Germinal center (tissue), 1 donor: Measurements from ENCODE around the gene SERTM2.
"Not testable (repeated sequence)": the region's sequence is repeated elsewhere in the genome, so short reads cannot be mapped to it uniquely, and the experiment has no call there.

Experiments used
- DNase-seq: peaks from one replicate; pipeline ENCODE4 v3.0.0; 2012; ENCODE audit warnings: mixed read lengths, low spot score

Gene SERTM2

GRCh38 chrX:111511477-111511876, at the start of gene SERTM2:
TSS of gene SERTM2 (plus strand) at chrX:111511645. CDS start at chrX:111518858, 7,213 bp downstream.
- no peak for DNase-seq

DNA sequence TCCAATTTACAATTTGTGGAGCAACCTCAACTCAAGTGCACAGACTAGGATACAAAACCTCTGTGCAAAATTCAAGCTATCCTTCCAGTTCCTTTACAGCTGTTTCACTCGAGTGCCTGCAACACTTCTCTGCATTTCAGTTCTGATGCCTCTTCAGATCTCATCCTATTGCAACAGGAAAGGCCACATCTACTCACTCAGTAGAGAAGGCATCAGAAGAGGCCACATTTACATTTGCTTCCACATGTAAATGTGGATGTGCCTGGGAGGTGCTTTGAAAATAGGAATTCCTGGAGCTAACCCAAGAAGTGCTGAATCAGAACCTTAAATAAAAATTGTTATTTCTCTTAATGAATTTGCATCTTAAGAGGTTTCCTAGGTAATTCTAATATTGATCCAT, 45.8 kb upstream of the SERTM2 start:
- DNase-seq: no peak

DNA sequence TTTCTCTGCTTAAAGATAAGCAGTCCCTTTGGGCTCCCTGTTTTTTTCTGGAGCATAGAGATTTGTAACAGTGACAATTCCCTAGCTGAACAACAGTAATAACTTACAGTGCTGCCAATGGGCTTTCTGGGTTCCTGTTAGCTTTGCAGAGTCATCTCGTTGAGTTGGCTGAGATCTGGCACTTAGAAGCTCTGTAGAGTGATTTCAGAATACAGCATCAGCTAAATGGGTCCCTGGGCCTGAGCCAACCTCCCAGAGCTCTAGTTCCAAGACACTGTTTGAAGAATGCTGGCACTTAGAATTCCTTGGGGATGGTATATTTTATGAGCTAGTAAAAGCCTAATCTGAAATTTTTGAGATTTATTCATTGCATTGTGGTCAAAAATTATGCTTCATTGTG, 43.5 kb upstream of the SERTM2 start:
- no peak for DNase-seq

GRCh38 chrX:111470681-111471403, 40.6 kb upstream of the SERTM2 start:
- no peak for DNase-seq

GRCh38 chrX:111481896-111482295, 29.5 kb upstream of the SERTM2 start:
- DNase-seq: no peak

GRCh38 chrX:111483135-111483534, 28.3 kb upstream of the SERTM2 start:
- DNase-seq: no peak

DNA sequence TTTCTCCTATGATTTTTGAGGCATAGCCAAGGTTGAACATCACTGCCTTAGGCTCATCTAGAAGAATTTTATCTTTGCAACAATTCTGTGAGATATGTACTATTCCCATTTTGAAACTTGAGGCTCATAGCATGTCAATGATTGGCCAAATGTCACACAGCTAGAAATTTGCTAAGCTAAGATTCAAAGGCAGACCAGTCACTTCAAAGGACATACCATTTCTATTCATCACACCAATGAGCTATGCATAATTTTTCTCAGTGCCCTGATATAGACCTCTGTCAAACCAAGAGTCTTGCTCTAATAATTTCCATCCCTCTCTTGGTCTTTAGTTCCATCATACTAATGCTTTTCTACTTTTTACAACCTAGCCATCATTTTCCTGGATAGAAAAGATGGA, 27.6 kb upstream of the SERTM2 start:
- no peak for DNase-seq

DNA sequence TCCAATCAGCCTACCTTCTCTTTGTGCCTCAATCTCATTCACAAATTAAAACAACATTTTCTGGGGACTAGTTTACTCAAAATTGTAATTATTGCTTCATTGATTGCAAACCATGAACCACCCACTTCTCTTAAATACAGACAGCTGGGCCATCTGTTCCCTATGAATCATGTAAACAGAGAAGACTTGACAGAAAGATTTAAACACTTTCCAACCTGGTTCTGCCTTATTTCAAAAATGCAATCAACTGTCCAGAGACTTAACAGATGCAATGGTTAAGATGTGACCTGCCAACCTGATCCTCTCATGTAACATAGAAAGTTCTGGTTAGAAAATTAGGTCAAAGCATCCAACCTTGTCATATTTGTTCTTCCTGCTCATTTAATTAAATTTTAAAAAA, 20.8 kb upstream of the SERTM2 start:
- no peak for DNase-seq

DNA sequence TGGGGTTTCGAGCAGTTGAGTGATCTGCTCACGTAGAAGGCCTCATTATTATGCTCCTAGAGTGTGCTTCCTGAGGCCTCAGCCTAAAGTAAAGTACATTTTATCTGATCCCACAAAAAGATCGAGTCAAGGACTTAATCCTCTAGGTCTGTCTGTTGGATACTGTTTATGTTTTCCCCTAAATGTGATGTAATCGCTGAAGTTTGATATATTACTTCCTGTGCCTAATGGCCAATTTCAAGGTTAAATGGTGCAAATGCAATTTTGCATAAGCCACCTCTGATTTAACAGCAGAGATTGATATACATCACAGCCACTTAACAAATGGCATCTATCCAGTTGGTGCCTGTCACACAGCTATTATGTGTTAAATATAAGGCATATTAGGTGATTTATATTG, 19.4 kb upstream of the SERTM2 start:
- DNase-seq: no peak

DNA sequence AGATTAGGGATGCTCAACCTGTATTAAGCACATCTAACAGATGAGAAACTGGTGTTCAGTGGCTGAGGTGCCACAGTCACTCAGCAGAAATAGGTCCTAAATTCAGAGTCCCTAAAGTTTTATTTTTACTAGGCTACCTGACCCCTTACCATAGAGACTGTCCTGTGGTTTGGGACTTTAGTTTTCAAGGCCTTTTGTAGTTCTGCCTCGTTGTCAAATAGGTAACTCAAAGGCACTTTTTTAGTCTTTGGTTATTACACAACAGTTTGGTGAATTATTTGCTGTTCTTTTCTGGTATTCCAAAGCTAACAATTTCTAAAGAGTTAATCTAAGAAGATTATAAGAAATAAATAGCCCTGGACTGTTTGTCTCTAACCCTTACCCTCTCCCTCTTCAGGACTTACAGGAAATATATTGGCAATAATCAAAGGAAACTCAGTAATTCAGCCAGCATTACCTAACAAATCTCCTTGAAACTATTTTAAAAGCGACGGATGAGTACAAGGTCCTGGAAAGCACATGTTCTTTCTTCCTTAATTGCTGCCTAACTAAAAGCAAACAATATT, 12.8 kb upstream of the SERTM2 start:
- DNase-seq: no peak

DNA sequence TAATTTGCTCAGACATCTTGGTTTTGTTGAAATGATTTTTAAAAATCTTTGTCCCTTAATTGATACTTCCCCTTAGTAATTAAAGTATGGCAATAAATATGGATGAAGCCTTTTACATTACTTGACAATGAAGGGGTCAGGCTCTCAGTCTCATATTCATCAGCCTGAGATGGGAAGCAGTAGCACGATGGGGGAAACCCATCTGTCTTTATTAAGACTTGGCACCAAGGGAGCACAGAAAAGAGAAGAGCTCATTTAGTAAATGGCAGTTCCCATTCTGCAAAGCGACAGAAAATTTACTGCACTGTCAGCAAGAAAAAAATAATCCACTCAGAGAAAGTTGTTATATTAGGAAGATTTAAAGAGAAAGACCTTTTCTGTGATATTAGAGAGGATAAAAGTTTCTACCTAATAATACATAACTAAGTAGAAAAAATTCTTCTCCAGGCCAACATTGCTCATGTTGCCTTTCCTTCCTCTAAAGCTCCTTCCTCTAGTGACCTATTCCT, 7.9 kb upstream of the SERTM2 start:
- no peak for DNase-seq

DNA sequence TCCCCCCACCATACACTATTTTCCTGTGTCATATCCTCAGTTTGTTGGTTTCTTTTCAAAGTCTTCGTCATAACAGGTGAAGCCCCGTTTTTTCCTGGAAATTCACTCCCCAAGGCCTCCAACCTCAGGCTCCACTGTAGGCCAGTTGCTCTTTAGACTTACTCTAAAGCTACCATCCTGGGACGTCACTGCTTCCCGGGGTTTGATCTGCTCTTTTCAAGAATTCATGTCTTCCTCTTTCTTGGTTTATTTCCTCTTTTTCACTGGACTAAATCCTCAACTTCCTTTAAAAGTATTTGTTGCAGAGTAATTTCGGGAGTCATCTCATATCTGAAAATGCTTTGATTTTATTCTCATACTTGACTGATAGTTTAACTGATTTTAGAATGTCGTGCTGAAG, 6.5 kb upstream of the SERTM2 start:
- no peak for DNase-seq

DNA sequence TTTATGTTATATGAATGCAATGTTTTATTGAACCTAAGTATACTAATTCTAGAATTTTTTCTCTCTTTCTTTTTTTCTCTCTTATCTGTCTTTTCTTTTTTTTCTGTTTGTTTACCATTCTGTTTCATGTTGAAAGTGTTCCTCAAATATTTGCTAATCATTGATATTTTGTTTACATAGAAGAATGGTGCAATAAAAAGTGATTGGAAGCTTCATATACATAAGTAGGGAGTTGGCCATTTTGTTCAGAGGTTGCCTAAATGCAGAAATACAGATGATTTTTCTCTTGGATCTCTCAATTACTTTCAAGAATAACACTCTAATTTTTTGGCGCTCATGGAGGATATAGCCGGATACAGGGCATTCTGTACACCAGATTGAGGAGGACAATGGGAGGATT, 5.7 kb upstream of the SERTM2 start:
- no peak for DNase-seq

- no peak for DNase-seq
These were observed 4.6 kb upstream of the SERTM2 start for GRCh38 chrX:111506826-111507225.

DNA sequence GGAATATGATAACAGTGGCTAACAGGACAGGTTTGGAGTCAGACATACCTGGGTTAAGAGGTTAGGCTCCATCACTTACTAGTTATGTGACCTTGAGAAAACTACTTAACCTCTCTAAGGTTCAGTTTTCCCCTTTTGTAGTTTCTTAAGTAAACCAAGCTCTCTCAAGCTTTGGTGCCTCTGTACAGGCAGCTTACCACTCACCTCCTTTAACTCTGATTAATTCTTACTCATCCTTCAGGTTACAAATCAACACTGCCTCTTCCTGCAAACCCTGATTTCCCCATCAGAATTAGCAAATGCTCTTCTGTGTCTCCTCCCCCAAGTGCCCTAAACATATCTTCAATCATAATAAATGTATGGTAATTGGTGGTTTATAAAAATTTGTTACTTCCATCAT, 3.5 kb upstream of the SERTM2 start:
- DNase-seq: no peak

GRCh38 chrX:111515298-111515697, 3.9 kb downstream of the SERTM2 start:
- DNase-seq: no peak

GRCh38 chrX:111518667-111519066, 7.2 kb downstream of the SERTM2 start:
- no peak for DNase-seq

DNA sequence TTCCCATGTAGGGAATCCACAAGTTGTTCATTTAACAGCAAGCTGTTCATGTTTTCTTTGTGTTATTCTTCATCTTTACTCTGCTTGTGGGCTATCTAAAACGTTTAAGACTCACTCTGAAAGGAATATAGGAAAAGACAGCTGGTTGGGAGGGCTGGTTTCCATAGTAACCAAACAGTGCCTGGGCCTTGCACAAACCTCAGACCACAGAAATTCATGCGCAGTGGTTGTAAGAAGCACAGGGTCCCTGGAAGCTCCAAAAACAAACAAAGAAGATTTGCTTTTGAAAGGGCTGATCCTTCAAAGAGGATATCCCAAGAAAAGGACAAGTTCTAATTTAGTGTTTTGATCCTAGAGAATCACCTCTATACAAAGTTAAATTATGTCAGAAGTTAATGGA, 7.8 kb downstream of the SERTM2 start:
- no peak for DNase-seq

DNA sequence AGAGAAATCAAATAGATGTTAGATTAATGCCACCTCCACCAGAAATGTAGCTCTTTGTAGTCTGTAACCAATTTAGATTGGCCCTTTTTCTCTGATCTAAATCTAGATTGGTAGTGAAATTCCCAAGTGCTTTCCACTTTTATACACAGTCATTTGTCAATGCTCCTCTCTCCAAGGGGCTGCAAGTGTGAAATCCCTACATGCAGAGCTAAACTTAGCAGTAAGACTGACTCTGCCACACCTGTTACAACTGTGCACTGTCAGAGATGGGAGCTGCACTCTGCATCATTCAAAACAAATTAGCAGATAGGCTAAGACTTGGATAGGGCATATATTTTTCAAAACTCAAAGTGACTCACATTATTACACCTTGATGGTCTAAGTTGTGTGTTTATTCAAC, 9.1 kb downstream of the SERTM2 start:
- no peak for DNase-seq

GRCh38 chrX:111521169-111521568, 9.7 kb downstream of the SERTM2 start:
- no peak for DNase-seq

DNA sequence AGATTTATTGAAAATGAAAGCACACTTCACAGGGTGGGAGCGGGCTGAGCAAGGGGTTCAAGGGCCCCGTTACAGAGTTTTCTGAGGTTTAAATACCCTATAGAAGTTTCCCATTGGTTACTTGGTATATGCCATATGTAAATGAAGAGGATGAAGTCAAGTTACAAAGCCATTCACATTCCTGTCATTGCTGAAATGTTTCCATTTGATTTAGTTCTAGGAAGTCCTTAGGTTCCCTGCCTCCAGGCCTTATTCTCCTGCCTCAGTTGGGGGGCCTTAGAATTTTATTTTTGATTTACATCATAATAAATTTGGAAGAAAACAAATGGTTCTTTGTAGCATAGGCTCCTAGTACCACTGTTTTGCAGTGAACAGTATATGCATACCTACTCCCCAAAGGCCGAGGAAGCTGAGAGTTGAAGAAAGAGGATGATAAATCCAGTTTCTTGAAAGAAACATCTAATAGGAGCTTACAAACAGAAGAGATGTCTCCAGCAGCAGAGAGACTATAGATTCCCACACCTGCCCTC, 31.8 kb downstream of the SERTM2 start:
- DNase-seq: no peak

GRCh38 chrX:111549235-111549634, 37.8 kb downstream of the SERTM2 start:
- DNase-seq: not testable (repeated sequence)

DNA sequence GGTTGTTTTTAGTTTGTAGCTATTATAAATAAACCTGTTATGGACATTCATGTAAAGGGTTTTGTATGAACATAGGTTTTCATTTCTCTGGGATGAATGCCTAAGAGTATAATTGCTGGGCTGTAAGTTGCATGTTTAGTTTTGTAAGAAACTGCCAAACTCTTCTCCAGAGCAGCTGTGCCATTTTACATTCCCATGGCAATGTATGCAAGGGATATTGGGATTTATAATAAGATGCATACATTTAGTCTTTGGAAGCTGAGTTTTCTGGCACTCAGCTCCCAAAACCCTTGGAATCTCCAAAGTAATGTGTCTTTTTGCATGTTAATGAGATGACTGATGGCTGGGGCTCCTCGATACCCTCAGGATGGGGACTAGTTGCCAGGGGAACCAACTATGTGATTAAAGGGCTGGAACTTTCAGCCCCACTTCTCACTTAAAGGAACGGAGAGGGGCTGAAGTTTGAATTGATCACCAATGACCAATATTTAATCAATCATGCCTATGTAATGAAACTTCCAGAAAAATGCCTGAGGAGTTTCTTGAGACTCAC, 44.0 kb downstream of the SERTM2 start:
- no peak for DNase-seq
